HG03159 (cell line): Measurements from ENCODE around the gene NIT2.

Experiments
- ATAC-seq: cut with Tn5 transposase; IDR thresholded peaks from one replicate; pipeline ENCODE4 v1.9.1; 2021; ENCODE audit warnings: mild to moderate bottlenecking, moderate library complexity; ENCODE audit not compliant: unreplicated experiment

NIT2 gene

GRCh38 chr3:100395679-100396431 lies 61.3 kb downstream of the NIT2 start:
- no peak for ATAC-seq

- no peak for ATAC-seq
Measured at GRCh38 chr3:100396967-100397366, 62.4 kb downstream of the NIT2 start.

DNA sequence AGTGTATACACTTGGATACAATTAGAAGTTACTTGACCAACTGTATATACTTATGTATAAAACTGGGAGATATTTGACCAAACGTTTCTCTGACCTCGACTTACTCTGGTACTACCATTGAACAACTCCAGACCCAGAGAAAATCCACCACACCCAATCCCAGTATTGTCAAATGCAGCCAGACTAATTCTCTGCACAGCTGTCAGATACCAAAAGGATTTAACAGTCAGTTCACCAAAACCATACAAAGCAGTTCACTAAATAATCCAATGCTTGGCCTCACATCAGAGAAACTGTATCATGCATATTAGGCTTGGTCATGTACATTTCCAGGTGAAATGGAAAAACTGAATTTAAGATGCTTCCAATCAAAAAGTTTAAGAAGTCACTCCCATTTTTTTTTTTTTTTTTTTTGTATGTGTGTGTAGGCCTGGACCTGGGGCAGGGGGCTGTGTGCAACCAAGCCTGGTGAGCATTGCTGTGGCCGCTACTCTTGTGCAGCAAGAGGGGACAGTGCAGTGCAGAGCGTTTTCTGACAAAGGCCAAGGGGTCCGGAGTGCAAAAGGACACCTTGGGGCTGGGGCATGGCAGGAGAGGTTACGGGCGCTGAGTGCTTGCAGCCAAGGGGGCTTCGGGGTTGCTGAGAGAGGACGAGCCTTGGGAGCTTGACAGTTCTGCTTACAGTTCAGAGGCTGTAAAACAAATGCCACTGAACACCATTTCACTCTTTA lies 64.9 kb downstream of the NIT2 start:
- no peak for ATAC-seq

DNA sequence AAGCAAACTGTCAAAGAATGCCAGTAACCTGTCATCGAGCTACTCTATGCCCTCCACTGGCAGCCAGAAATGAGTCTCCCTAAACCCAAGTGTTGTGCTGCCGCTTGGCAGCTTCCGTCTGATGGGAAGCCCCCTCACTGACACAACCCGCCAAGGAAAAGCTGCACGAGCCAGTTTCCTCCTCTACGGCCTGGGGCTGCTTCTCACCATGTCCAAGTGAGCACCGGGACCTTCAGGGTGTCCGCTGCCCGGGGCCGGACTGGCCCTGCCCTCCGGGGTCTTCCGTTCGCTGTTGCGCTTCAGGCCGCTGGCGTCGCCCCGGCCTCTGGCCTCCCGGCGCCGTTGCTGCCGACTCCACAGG lies 65.8 kb downstream of the NIT2 start:
- ATAC-seq, result peak; percentile 26

DNA sequence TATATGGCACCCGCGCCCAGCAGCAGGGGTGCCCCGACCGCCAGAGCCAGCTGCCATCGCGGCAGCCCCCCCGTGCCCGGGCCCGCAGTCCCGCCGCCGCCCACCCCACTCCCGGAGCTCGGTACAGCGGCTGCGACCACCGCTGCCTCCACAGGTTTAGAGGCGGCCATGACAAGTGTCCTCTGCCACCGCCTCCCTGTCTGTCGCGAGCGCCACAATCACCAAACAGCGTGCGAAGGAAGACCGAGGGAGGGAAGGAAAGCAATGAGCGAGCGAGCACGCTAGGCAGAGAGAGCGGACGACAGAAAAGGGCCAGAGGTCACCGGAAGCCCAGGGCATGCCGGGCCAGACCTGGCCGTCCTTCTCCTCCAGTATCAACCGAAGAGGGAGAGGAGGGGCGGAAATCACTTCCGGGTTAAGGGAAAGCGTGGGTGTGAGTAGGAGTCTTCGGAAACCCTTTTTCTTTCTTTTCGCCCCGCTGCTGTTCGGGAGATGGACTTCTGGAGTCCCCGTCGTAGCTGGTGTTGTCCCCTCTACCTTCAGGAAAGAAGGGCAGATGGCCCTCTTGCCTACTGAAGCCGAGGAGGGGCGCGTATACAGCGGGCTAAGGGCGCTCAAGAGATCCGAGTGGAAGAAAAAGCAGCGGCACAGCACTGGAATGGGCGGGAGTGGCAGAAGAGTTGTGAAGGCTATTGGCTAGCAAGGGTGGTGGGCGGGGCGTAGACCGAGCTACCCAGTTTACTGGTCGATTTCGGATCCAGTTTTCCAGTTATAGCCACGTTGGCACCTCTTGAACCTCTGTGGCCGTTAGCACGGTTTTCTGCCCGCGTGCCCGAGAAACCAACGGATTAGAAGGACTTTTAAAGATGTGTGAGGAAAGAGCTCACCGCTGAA lies 66.5 kb downstream of the NIT2 start, which contains the start of the genes LNP1 and TOMM70:
TSS of gene LNP1 (plus strand) at position 760 of the 894 bp plus-strand sequence. CDS start 28,191 bp downstream, outside the sequence.
TSS of gene TOMM70 (minus strand) at position 310 of the 894 bp plus-strand sequence. CDS start at position 170, 140 bp downstream.
- peak; percentile 85 for ATAC-seq

DNA sequence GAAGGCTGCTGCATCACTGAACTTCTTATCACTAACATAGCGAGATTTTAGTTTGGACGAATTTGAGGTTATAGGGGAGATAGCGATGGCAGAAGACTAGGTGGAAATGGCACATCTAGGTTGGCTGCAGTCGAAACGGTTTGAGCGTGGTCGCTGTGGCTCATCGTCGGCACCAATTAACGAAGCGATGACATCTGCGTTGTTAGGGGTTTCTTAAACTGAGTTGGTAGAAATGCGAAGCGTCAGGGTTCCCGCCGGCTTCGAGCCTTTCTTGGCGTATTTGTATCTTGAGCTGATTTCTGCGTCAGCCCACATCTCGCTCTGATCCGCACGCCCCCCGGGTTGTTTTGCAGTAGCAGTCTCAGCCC lies 67.1 kb downstream of the NIT2 start:
- peak; percentile 13 for ATAC-seq

DNA sequence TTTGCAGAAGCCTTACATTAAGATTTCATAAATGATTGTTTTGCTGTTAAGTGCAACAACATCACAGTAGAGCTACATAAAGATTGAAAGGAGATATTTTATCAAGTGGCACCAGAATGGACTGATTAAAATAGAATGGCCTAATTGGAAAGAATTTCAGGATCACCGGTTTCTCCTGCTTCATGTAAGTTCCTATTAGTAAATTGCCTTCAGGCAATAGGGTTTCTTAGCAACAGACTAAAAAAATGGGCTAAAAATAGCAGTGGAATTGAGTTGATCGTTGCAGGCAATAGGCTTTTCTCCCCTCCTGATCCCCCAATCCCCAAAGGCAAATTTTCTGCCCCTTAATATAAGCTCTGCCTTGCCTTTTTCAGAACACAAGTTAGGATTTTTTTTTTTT lies 67.7 kb downstream of the NIT2 start:
- ATAC-seq, result no peak

GRCh38 chr3:100402891-100403290 lies 68.3 kb downstream of the NIT2 start:
- ATAC-seq, result no peak

- ATAC-seq, result no peak
Measured at GRCh38 chr3:100403362-100404249, 69.0 kb downstream of the NIT2 start.

GRCh38 chr3:100404250-100404548 lies 69.6 kb downstream of the NIT2 start:
- no peak for ATAC-seq

DNA sequence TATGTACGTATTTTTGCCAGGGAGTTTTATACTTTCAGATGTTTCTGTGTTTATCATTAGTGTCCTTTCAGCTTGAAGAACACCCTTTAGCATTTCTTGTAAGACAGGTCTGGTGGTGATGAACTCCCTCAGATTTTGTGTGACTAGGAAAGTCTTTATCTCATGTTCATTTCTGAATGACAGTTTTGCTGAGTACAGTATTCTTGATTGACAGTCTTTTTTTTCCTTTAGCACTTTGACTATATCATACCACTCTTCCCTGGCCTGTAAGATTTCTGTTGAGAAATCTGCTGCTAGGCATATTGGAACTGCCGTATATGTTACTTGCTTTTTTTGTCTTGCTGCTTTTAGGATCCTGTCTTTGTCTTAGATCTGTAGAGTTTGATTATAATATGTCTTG lies 72.6 kb downstream of the NIT2 start:
- ATAC-seq, result no peak

DNA sequence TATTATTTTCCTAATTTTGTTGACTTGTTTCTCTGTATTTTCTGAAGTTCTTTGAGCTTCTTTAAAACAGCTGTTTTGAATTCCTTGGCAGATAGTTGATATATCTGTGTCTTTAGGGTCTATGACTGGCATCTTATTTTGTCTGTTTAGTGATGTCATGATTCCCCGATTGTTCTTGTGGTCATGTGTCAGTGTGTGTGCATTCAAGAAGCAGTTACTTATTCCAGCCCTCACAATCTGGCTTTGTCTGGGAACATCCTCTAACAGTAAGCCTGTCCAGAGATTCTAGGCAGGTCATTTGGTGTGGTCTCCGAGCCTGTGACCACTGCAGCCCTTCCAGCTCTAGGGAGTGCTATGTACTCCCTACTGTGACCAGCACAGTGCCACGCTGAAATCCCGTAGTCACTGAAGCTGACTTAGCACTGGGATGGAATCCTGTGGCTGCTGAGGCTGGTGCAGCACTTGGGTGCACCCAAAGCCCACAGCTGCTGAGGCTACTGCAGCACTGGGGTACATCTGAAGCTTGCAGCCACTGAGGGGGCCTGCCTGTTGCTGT lies 73.5 kb downstream of the NIT2 start:
- no peak for ATAC-seq
